HCT116 (cell line): ENCODE measurements around the gene ASB6. TPM values are rescaled to one million over a fixed set of nuclear protein-coding genes. Genes with fewer than 3 reads are reported as not detected.

ENCODE experiments used
- ATAC-seq: fragments of 200-7000 bp; cut with Tn5 transposase; 2 replicates; pipeline ENCODE4 v1.9.1; 2020; ENCODE audit warnings: mild to moderate bottlenecking, moderate library complexity
- BruUV-seq: library from RNA; stranded (reverse); fragments of 400-500 nt; replicated peaks from 2 replicates; lab custom pipeline; 2021; lab: Mats Ljungman, UMichigan
- CTCF ChIA-PET: fragments of 300-600 bp; sonication (Branson Sonifier 250); formaldehyde crosslinking; loops from one replicate; lab custom pipeline; 2021; ENCODE audit warnings: antibody characterized with exemption; lab: Charles Lee
- POLR2A ChIA-PET: fragments of 300-600, 350-600 bp; sonication (Branson Sonifier 250); formaldehyde crosslinking; loops from one replicate; lab custom pipeline; 2021; ENCODE audit warnings: antibody characterized with exemption; lab: Charles Lee
- RAD21 ChIA-PET, 2 experiments: fragments of 300-600 bp; sonication (Branson Sonifier 250); formaldehyde crosslinking; loops; one replicate each; lab custom pipeline; 2023; ENCODE audit warnings: low total read pairs in 2 of 2; ENCODE audit not compliant: uncharacterized antibody in 2 of 2, unreplicated experiment in 2 of 2, low non-redundant PET in 1 of 2; lab: Charles Lee
- DNase-seq: peaks from one replicate; pipeline ENCODE4 v3.0.0-alpha.2; 2010; ENCODE audit warnings: low read depth, low spot score
- H2AFZ ChIP-seq: fragments of 200-600 bp; shearing (Covaris generic), sonication (generic); 2 replicates; pipeline ENCODE4 v1.6.1; 2017; ENCODE audit warnings: low read depth, mixed run types, mixed read lengths, antibody characterized with exemption, low read length; ENCODE audit not compliant: poor library complexity, severe bottlenecking
- H3K27ac ChIP-seq: 2 replicates; pipeline ENCODE4 v1.5.1; 2012; ENCODE audit warnings: low read depth, low read length
- H3K27me3 ChIP-seq: fragments of 200-600 bp; sonication (generic); 2 replicates; pipeline ENCODE4 v1.6.1; 2016; ENCODE audit warnings: mixed run types, low read length, mixed read lengths; ENCODE audit not compliant: insufficient read depth
- H3K36me3 ChIP-seq, 2 experiments: fragments of 200-500 bp in 1 of 2; fragments of 200-600 bp in 1 of 2; sonication (Bioruptor generic) in 1 of 2; sonication (generic) in 1 of 2; 2 replicates each; pipeline versions ENCODE4 v1.5.1 to v1.6.1; 2014 to 2016; ENCODE audit warnings: low read length in 2 of 2, inconsistent platforms in 1 of 2, mixed read lengths in 1 of 2, mixed run types in 1 of 2; ENCODE audit not compliant: insufficient read depth in 2 of 2, control insufficient read depth in 1 of 2
- H3K4me1 ChIP-seq, 2 experiments: fragments of 200-600 bp in 1 of 2; sonication (generic) in 1 of 2; 2 replicates each; pipeline versions ENCODE4 v1.5.1 to v1.6.1; 2012 to 2017; ENCODE audit warnings: low read length in 2 of 2, inconsistent platforms in 1 of 2, mild to moderate bottlenecking in 1 of 2, mixed read lengths in 1 of 2, mixed run types in 1 of 2, moderate library complexity in 1 of 2; ENCODE audit not compliant: insufficient read depth in 2 of 2, control insufficient read depth in 1 of 2
- H3K4me2 ChIP-seq: fragments of 200-600 bp; sonication (generic); 2 replicates; pipeline ENCODE4 v1.6.1; 2017; ENCODE audit warnings: mixed run types, low read length, mixed read lengths
- H3K4me3 ChIP-seq, 2 experiments: fragments of 200-600 bp in 1 of 2; sonication (generic) in 1 of 2; replicated peaks in 1 of 2; 2 replicates each; pipeline ENCODE4 v1.5.1; 2011 to 2016; ENCODE audit warnings: low read length in 2 of 2, control low read depth in 1 of 2, low read depth in 1 of 2, mild to moderate bottlenecking in 1 of 2, mixed read lengths in 1 of 2, mixed run types in 1 of 2
- H3K79me2 ChIP-seq: fragments of 200-600 bp; sonication (generic); 2 replicates; pipeline ENCODE4 v1.6.1; 2017; ENCODE audit warnings: mild to moderate bottlenecking, mixed run types, low read length, moderate library complexity, mixed read lengths; ENCODE audit not compliant: insufficient read depth
- H3K9ac ChIP-seq: fragments of 200-600 bp; sonication (generic); 2 replicates; pipeline ENCODE4 v1.6.1; 2016; ENCODE audit warnings: low read length, mixed read lengths
- H3K9me2 ChIP-seq: fragments of 200-600 bp; sonication (generic), shearing (Covaris generic); 2 replicates; pipeline ENCODE4 v1.6.1; 2017; ENCODE audit warnings: mixed run types, mild to moderate bottlenecking, moderate library complexity; ENCODE audit not compliant: insufficient read depth
- H3K9me3 ChIP-seq, 2 experiments: fragments of 200-500 bp in 1 of 2; fragments of 200-600 bp in 1 of 2; sonication (Bioruptor generic) in 1 of 2; sonication (generic) in 1 of 2; 2 replicates each; pipeline ENCODE4 v1.6.1; 2014 to 2017; ENCODE audit warnings: low read length in 2 of 2, mixed read lengths in 2 of 2, inconsistent platforms in 1 of 2, low read depth in 1 of 2, mild to moderate bottlenecking in 1 of 2, mixed run types in 1 of 2, moderate library complexity in 1 of 2; ENCODE audit not compliant: control insufficient read depth in 1 of 2, insufficient read depth in 1 of 2
- H4K20me1 ChIP-seq: fragments of 200-600 bp; sonication (generic), shearing (Covaris generic); 2 replicates; pipeline ENCODE4 v1.6.1; 2017; ENCODE audit warnings: mixed run types, mild to moderate bottlenecking, moderate library complexity; ENCODE audit not compliant: insufficient read depth
- CBX3 ChIP-seq: IDR thresholded peaks from 2 replicates; pipeline ENCODE4 v1.6.1; 2012; ENCODE audit warnings: low read depth
- CEBPB ChIP-seq: IDR thresholded peaks from 2 replicates; pipeline ENCODE4 v1.6.1; 2012; ENCODE audit warnings: low read depth
- EGR1 ChIP-seq: IDR thresholded peaks from 2 replicates; pipeline ENCODE4 v1.6.1; 2012; ENCODE audit warnings: low read depth
- MAX ChIP-seq: IDR thresholded peaks from 2 replicates; pipeline ENCODE4 v1.6.1; 2012
- POLR2AphosphoS5 ChIP-seq: IDR thresholded peaks from 2 replicates; pipeline ENCODE4 v1.6.1; 2011; ENCODE audit warnings: mild to moderate bottlenecking, low read depth, low read length, moderate library complexity
- SP1 ChIP-seq: IDR thresholded peaks from 2 replicates; pipeline ENCODE4 v1.6.1; 2012; ENCODE audit warnings: low read depth
- YY1 ChIP-seq: IDR thresholded peaks from 2 replicates; pipeline ENCODE4 v1.6.1; 2011; ENCODE audit warnings: low read length, low read depth, moderate library complexity, mild to moderate bottlenecking; ENCODE audit not compliant: insufficient replicate concordance; ENCODE audit errors: extremely low read depth
- ZBTB33 ChIP-seq: IDR thresholded peaks from 2 replicates; pipeline ENCODE4 v1.6.1; 2011; ENCODE audit warnings: mild to moderate bottlenecking, low read length, moderate library complexity; ENCODE audit not compliant: insufficient replicate concordance; ENCODE audit errors: extremely low read depth
- ZNF274 ChIP-seq: fragments of 200-500 bp; sonication (Bioruptor generic); IDR thresholded peaks from 2 replicates; pipeline ENCODE4 v1.6.1; 2014; ENCODE audit warnings: mild to moderate bottlenecking, low read depth, low read length, inconsistent platforms
- intact Hi-C: fragments of 100-400 bp; cut with micrococcal nuclease; formaldehyde crosslinking; loops from 2 replicates; pipeline ENCODE4 v1.10.0; 2022
- total RNA-seq: library from RNA; stranded (reverse); gene quantifications from one replicate; pipeline ENCODE4 v1.2.1, GENCODE V29; 2021; ENCODE audit not compliant: unreplicated experiment

ASB6 gene
- total RNA-seq, 1 experiment from 2014 or later: 21.6 TPM

GRCh38 chr9:129613520-129614175, 28.3 kb downstream of the ASB6 start:
- no peak overlapping the region for H3K9ac ChIP-seq
- DNase-seq (no peak), ATAC-seq (no peak)
- no peaks in the 10 kb centered on the region for H3K9me2 ChIP-seq
- ChIA-PET POLR2A (interaction anchor here (0.6 kb wide), 1 partner anchor 439 kb away, joined by 3 read pairs; no protein-coding TSS in a partner anchor), CTCF (interaction anchor here (1.2 to 1.7 kb wide), 2 partner anchors 11 to 475 kb away, joined by 6 to 13 read pairs; no protein-coding TSS in a partner anchor)
- peaks cover 44 to 73% of the 10 kb centered on the region in 2 experiments for H3K4me1 ChIP-seq
- no peak overlapping the region for H3K4me2 ChIP-seq
- H3K9me3 ChIP-seq: no peaks in the 10 kb centered on the region
- H3K79me2 ChIP-seq: no peaks in the 10 kb centered on the region; the same call in 1 of the 2 replicates
- TF ChIP-seq ZNF274 (no peak), POLR2AphosphoS5 (no peak), CEBPB (no peak), EGR1 (no peak), ZBTB33 (no peak), CBX3 (no peak), SP1 (no peak), MAX (no peak), YY1 (no peak)
- TF ChIP-seq, all 23 proteins: peak for 0
- RAD21 ChIA-PET: no interaction called here
- Histone ChIP-seq H3K27me3 (no peaks in the 10 kb centered on the region), H4K20me1 (no peaks in the 10 kb centered on the region), H3K27ac (no peak overlapping the region; the same call in 1 of the 2 replicates), H3K36me3 (no peaks in the 10 kb centered on the region), H3K4me3 (no peak overlapping the region), H2AFZ (no peak overlapping the region)
- BruUV-seq: no TSS peak
- intact Hi-C loops: loop anchor here (5.0 kb wide), 1 partner anchor 206 kb away; no protein-coding TSS in a partner anchor
